Loucy (cell line): ENCODE measurements around the gene SH3RF3.

Experiments used
- H2AFZ ChIP-seq: fragments of 200-600 bp; sonication (generic); 2 replicates; pipeline ENCODE4 v1.6.0; 2016; ENCODE audit warnings: antibody characterized with exemption, mild to moderate bottlenecking, low read length, moderate library complexity
- H3F3A ChIP-seq: fragments of 200-600 bp; 2 replicates; pipeline ENCODE4 v1.6.0; 2016; ENCODE audit warnings: antibody characterized with exemption, low read depth, mild to moderate bottlenecking
- H3K27me3 ChIP-seq: fragments of 200-600 bp; sonication (generic); 2 replicates; pipeline ENCODE4 v1.6.1; 2014; ENCODE audit warnings: low read length, mild to moderate bottlenecking; ENCODE audit not compliant: insufficient read depth, poor library complexity, severe bottlenecking
- H3K36me3 ChIP-seq: fragments of 200-600 bp; sonication (generic); 2 replicates; pipeline ENCODE4 v1.6.1; 2016; ENCODE audit warnings: low read length; ENCODE audit not compliant: insufficient read depth
- H3K4me1 ChIP-seq: fragments of 200-600 bp; sonication (generic); 2 replicates; pipeline ENCODE4 v1.5.1; 2014; ENCODE audit warnings: low read length, mild to moderate bottlenecking; ENCODE audit not compliant: insufficient read depth, poor library complexity, severe bottlenecking
- H3K4me2 ChIP-seq: fragments of 200-600 bp; sonication (generic); 2 replicates; pipeline ENCODE4 v1.6.0; 2014; ENCODE audit warnings: antibody characterized with exemption, low read length, low read depth, mild to moderate bottlenecking; ENCODE audit not compliant: poor library complexity, severe bottlenecking
- H3K4me3 ChIP-seq: fragments of 200-600 bp; sonication (generic); 2 replicates; pipeline ENCODE4 v1.5.1; 2014; ENCODE audit warnings: low read length, mild to moderate bottlenecking, mixed read lengths; ENCODE audit not compliant: poor library complexity, severe bottlenecking
- H3K79me2 ChIP-seq: fragments of 200-600 bp; sonication (generic); 2 replicates; pipeline ENCODE4 v1.6.1; 2014; ENCODE audit warnings: low read length; ENCODE audit not compliant: insufficient read depth
- H3K9ac ChIP-seq: fragments of 200-600 bp; sonication (generic); 2 replicates; pipeline ENCODE4 v1.6.0; 2014; ENCODE audit warnings: mild to moderate bottlenecking, low read depth, low read length, moderate library complexity; ENCODE audit not compliant: poor library complexity, severe bottlenecking
- H3K9me2 ChIP-seq: fragments of 200-600 bp; sonication (generic); replicated peaks from 2 replicates; pipeline ENCODE4 v1.6.1; 2016; ENCODE audit warnings: low read depth, low read length, mixed read lengths
- H3K9me3 ChIP-seq: fragments of 200-600 bp; sonication (generic); 2 replicates; pipeline ENCODE4 v1.6.1; 2014; ENCODE audit warnings: mild to moderate bottlenecking, antibody characterized with exemption, low read length, low read depth; ENCODE audit not compliant: insufficient read depth
- H4K20me1 ChIP-seq: fragments of 200-600 bp; sonication (generic); 2 replicates; pipeline ENCODE4 v1.6.0; 2014; ENCODE audit warnings: antibody characterized with exemption, low read length, mild to moderate bottlenecking; ENCODE audit not compliant: insufficient read depth, poor library complexity, severe bottlenecking
- EZH2phosphoT487 ChIP-seq: fragments of 200-600 bp; IDR thresholded peaks from 2 replicates; pipeline ENCODE4 v1.6.1; 2018; ENCODE audit warnings: antibody characterized with exemption, mild to moderate bottlenecking, moderate library complexity, borderline replicate concordance
- TF ChIP-seq, protein P1 (sequence below): fragments of 200-600 bp; sonication (generic); conservative IDR thresholded peaks from 2 replicates; pipeline ENCODE4 v1.5.1; 2014; ENCODE audit warnings: mild to moderate bottlenecking, antibody characterized with exemption, low read length

The SH3RF3 gene

GRCh38 chr2:109397893-109398292 is 268.9 kb downstream of the SH3RF3 start:
- Histone ChIP-seq H3K4me3 (no peak overlapping the region), H3K27me3 (no peaks in the 10 kb centered on the region), H3K9me2 (no peaks in the 10 kb centered on the region), H3K36me3 (peaks cover 5% of the 10 kb centered on the region; the same call in 1 of the 2 replicates), H3K9ac (no peak overlapping the region), H4K20me1 (no peaks in the 10 kb centered on the region), H3K9me3 (no peaks in the 10 kb centered on the region), H3K4me2 (peak overlapping the region; percentile 10), H2AFZ (no peak overlapping the region), H3K4me1 (peaks cover 28% of the 10 kb centered on the region), H3K79me2 (no peaks in the 10 kb centered on the region), H3F3A (no peaks in the 10 kb centered on the region)
- TF ChIP-seq, protein P1, sequence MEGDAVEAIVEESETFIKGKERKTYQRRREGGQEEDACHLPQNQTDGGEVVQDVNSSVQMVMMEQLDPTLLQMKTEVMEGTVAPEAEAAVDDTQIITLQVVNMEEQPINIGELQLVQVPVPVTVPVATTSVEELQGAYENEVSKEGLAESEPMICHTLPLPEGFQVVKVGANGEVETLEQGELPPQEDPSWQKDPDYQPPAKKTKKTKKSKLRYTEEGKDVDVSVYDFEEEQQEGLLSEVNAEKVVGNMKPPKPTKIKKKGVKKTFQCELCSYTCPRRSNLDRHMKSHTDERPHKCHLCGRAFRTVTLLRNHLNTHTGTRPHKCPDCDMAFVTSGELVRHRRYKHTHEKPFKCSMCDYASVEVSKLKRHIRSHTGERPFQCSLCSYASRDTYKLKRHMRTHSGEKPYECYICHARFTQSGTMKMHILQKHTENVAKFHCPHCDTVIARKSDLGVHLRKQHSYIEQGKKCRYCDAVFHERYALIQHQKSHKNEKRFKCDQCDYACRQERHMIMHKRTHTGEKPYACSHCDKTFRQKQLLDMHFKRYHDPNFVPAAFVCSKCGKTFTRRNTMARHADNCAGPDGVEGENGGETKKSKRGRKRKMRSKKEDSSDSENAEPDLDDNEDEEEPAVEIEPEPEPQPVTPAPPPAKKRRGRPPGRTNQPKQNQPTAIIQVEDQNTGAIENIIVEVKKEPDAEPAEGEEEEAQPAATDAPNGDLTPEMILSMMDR = no peak
- TF ChIP-seq EZH2phosphoT487 = no peak

DNA sequence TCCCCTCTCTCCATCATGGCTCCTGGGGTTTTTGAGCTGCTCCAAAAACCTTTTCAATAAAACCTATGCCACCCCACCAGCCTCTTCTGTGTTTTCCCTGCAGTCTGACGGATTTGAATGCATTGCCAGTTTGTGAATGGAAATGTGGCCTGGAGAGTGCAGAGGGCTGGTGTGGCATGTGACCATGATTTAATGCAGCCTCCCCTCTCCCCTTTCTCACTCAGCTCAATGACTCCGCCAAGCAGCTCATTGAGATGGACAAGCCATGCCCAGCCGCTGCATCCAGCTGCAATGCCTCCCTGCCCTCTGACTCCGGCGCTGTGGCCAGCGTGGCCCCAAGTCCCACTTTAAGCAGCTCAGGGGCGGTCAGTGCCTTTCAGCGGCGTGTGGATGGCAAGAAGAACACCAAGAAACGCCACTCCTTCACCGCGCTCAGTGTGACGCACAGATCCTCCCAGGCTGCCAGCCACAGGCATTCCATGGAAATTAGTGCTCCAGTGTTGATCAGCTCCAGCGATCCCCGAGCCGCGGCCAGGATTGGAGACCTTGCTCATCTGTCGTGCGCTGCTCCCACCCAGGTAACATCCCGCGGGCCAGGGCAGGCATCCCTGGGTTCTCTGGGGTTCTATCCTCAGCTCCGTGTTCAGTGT is 269.5 kb downstream of the SH3RF3 start:
- Histone ChIP-seq H4K20me1 (no peaks in the 10 kb centered on the region), H3K79me2 (no peaks in the 10 kb centered on the region), H3K9me2 (no peaks in the 10 kb centered on the region), H3K36me3 (peaks cover 5% of the 10 kb centered on the region; the same call in 1 of the 2 replicates), H3K9me3 (no peaks in the 10 kb centered on the region), H3K9ac (no peak overlapping the region), H3K27me3 (no peaks in the 10 kb centered on the region), H3F3A (no peaks in the 10 kb centered on the region), H3K4me1 (peaks cover 32% of the 10 kb centered on the region), H2AFZ (no peak overlapping the region), H3K4me2 (no peak overlapping the region), H3K4me3 (no peak overlapping the region)
- TF ChIP-seq, protein P1 = no peak
- no peak for TF ChIP-seq EZH2phosphoT487

DNA sequence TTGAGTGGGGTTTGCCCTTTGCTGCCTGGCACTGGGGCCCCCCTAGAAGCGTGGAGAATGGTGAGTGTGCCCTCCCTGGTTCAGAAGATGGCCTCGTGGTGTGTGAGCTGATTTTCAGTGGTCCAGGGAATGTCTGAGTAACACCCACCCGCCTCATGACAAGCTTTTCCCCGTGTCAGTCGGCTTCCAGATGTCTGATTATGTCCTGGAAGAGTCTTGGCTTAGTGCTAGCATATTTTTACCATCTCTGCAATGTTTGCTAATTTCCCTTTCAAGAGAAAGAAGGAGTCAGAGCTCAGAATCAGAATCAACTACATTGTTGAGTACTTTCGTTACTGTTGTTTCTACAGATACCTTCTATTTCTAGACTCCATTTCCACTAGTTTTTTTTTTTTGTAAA is 270.1 kb downstream of the SH3RF3 start:
- no peaks in the 10 kb centered on the region for H3K27me3 ChIP-seq
- TF ChIP-seq, protein P1 = no peak
- no peak for TF ChIP-seq EZH2phosphoT487
- peaks cover 32% of the 10 kb centered on the region for H3K4me1 ChIP-seq
- no peaks in the 10 kb centered on the region for H4K20me1 ChIP-seq
- no peaks in the 10 kb centered on the region for H3K9me3 ChIP-seq
- no peaks in the 10 kb centered on the region for H3K9me2 ChIP-seq
- H3K4me3 ChIP-seq = no peak overlapping the region
- no peak overlapping the region for H2AFZ ChIP-seq
- no peak overlapping the region for H3K4me2 ChIP-seq
- no peaks in the 10 kb centered on the region for H3K79me2 ChIP-seq
- peaks cover 5% of the 10 kb centered on the region; the same call in 1 of the 2 replicates for H3K36me3 ChIP-seq
- H3F3A ChIP-seq = no peaks in the 10 kb centered on the region
- H3K9ac ChIP-seq = no peak overlapping the region
